HepG2 (cell line): ENCODE measurements around the gene PCARE. TPM values are rescaled to one million over a fixed set of nuclear protein-coding genes. Genes with fewer than 3 reads are reported as not detected.

Experiments
- ATAC-seq: fragments of 200-7000 bp; cut with Tn5 transposase; 3 replicates; pipeline ENCODE4 v1.9.1; 2020; ENCODE audit warnings: mild to moderate bottlenecking, moderate library complexity
- BruUV-seq: library from RNA; stranded (reverse); fragments of 400-500 nt; replicated peaks from 2 replicates; lab custom pipeline; 2021; lab: Mats Ljungman, UMichigan
- CTCF ChIA-PET: fragments of 300-600 bp; formaldehyde crosslinking; extraction: SDS; loops from one replicate; lab custom pipeline; 2021; ENCODE audit warnings: low total read pairs, inconsistent platforms, low intra/inter-chr PET ratio; lab: Yijun Ruan, JAX
- POLR2A ChIA-PET: fragments of 350-600 bp; sonication (Branson Sonifier 250); formaldehyde crosslinking; loops from one replicate; lab custom pipeline; 2020; ENCODE audit warnings: antibody characterized with exemption, inconsistent platforms; lab: Yijun Ruan, JAX
- DNase-seq: peaks from one replicate; pipeline ENCODE4 v3.0.0-alpha.2; 2015; ENCODE audit warnings: low spot score
- FAIRE-seq: peaks from 3 replicates; lab custom pipeline; 2011; peaks lifted over from hg19 to GRCh38; lab: Jason Lieb, UNC
- H2AFZ ChIP-seq: one replicate; pipeline ENCODE4 v1.6.1; 2011; ENCODE audit warnings: low read length, inconsistent platforms
- H3K27ac ChIP-seq: fragments of 300-600 bp; 3 replicates; pipeline ENCODE4 v1.8.0; 2011; ENCODE audit warnings: mixed run types, mild to moderate bottlenecking, mixed read lengths, low read length, inconsistent platforms; ENCODE audit not compliant: insufficient read depth; ENCODE audit errors: extremely low read length
- H3K27me3 ChIP-seq, 2 experiments: fragments of 200-600 bp in 1 of 2; 2 replicates in 1 of 2; 3 replicates in 1 of 2; pipeline versions ENCODE4 v1.6.0 to v1.8.0; 2011; ENCODE audit warnings: low read length in 2 of 2, mild to moderate bottlenecking in 2 of 2, moderate library complexity in 2 of 2, inconsistent platforms in 1 of 2; ENCODE audit not compliant: insufficient read depth in 2 of 2, control insufficient read depth in 1 of 2
- H3K36me3 ChIP-seq, 2 experiments: fragments of 200-600 bp in 1 of 2; replicated peaks in 1 of 2; 2 replicates in 1 of 2; 3 replicates in 1 of 2; pipeline versions ENCODE4 v1.5.1 to v1.8.0; 2011; ENCODE audit warnings: low read length in 2 of 2, inconsistent platforms in 1 of 2; ENCODE audit not compliant: insufficient read depth in 2 of 2, control insufficient read depth in 1 of 2
- H3K4me1 ChIP-seq: 2 replicates; pipeline ENCODE4 v1.5.1; 2012; ENCODE audit warnings: low read length, inconsistent platforms; ENCODE audit not compliant: insufficient read depth
- H3K4me2 ChIP-seq: 2 replicates; pipeline ENCODE4 v1.6.0; 2011; ENCODE audit warnings: low read depth, low read length, inconsistent platforms
- H3K4me3 ChIP-seq, 3 experiments: fragments of 200-600 bp in 1 of 3; sonication (generic), shearing (Covaris generic) in 1 of 3; replicated peaks in 1 of 3; 2 replicates each; pipeline ENCODE4 v1.5.1; 2011 to 2016; ENCODE audit warnings: low read length in 3 of 3, inconsistent platforms in 2 of 3, low read depth in 2 of 3, mild to moderate bottlenecking in 2 of 3, control low read depth in 1 of 3, mixed read lengths in 1 of 3; ENCODE audit not compliant: insufficient read depth in 1 of 3
- H3K79me2 ChIP-seq: one replicate; pipeline ENCODE4 v1.6.1; 2011; ENCODE audit warnings: low read length, inconsistent platforms; ENCODE audit not compliant: insufficient read depth
- H3K9ac ChIP-seq: 2 replicates; pipeline ENCODE4 v1.6.0; 2011; ENCODE audit warnings: mild to moderate bottlenecking, low read depth, low read length, inconsistent platforms; ENCODE audit not compliant: insufficient read depth
- H3K9me3 ChIP-seq: 2 replicates; pipeline ENCODE4 v1.5.1; 2012; ENCODE audit warnings: mild to moderate bottlenecking, low read length
- H4K20me1 ChIP-seq: 2 replicates; pipeline ENCODE4 v1.6.0; 2011; ENCODE audit warnings: inconsistent platforms, mild to moderate bottlenecking, low read length, moderate library complexity; ENCODE audit not compliant: insufficient read depth
- BCL6 ChIP-seq: IDR thresholded peaks from 2 replicates; pipeline ENCODE4 v1.6.1; 2016; ENCODE audit warnings: missing genetic modification reagents, missing compliant biosample characterization
- FOXC1 ChIP-seq: sonication (generic); formaldehyde crosslinking; IDR thresholded peaks from 2 replicates; pipeline ENCODE4 v1.8.0; 2022; ENCODE audit warnings: mild to moderate bottlenecking, missing genetic modification reagents, borderline replicate concordance
- KLF6 ChIP-seq: IDR thresholded peaks from 2 replicates; pipeline ENCODE4 v1.8.0; 2016; ENCODE audit warnings: missing biosample characterization, missing genetic modification reagents
- NCOA2 ChIP-seq: sonication (generic); formaldehyde crosslinking; IDR thresholded peaks from 2 replicates; pipeline ENCODE4 v1.8.0; 2022; ENCODE audit warnings: inconsistent platforms
- PRPF4 ChIP-seq: fragments of 200-400 bp; formaldehyde crosslinking; IDR thresholded peaks from 2 replicates; pipeline ENCODE4 v1.6.1; 2016; ENCODE audit warnings: low read length, low read depth; ENCODE audit not compliant: poor library complexity, severe bottlenecking
- ZNF207 ChIP-seq: fragments of 450-650 bp; IDR thresholded peaks from 2 replicates; pipeline ENCODE4 v1.6.1; 2016; ENCODE audit warnings: antibody characterized with exemption, borderline replicate concordance
- ZNF329 ChIP-seq: sonication (generic); formaldehyde crosslinking; IDR thresholded peaks from 2 replicates; pipeline ENCODE4 v1.9.0; 2021; ENCODE audit warnings: low read depth, mild to moderate bottlenecking, missing genetic modification reagents
- ZNF562 ChIP-seq: sonication (generic); formaldehyde crosslinking; IDR thresholded peaks from 2 replicates; pipeline ENCODE4 v1.8.0; 2022; ENCODE audit warnings: missing genetic modification reagents, borderline replicate concordance
- ZNF589 ChIP-seq: sonication (generic); formaldehyde crosslinking; conservative IDR thresholded peaks from 2 replicates; pipeline ENCODE4 v1.8.0; 2022; ENCODE audit warnings: mild to moderate bottlenecking, moderate library complexity, missing genetic modification reagents
- ZSCAN12 ChIP-seq: sonication (generic); formaldehyde crosslinking; IDR thresholded peaks from 2 replicates; pipeline ENCODE4 v1.9.0; 2021; ENCODE audit warnings: mild to moderate bottlenecking, missing genetic modification reagents
- WGBS: methylation state at CpG from one replicate; pipeline ENCODE4 v1.1.6; 2017; ENCODE audit warnings: low lambda C conversion rate; 5-methylcytosine and 5-hydroxymethylcytosine counted together
- in situ Hi-C: cut with HindIII; loops from 2 replicates; pipeline ENCODE4 v1.10.0; 2017; ENCODE audit warnings: low pct_unique_long_range_greater_than_20kb; ENCODE audit not compliant: extremely low pct_ligation_motif_present
- intact Hi-C: fragments of 100-400 bp; cut with micrococcal nuclease; formaldehyde crosslinking; loops from one replicate; pipeline ENCODE4 v1.10.0; 2022; ENCODE audit not compliant: unreplicated experiment
- polyA plus RNA-seq, 8 experiments: library from polyadenylated mRNA; depleted of rRNA in 3 of 8; stranded (reverse) in 7 of 8; unstranded in 1 of 8; fragments of >200 nt; fragmentation: Illumina TruSeq in 4 of 8; extraction: Trizol in 4 of 8; gene quantifications; 2 replicates each; pipeline versions ENCODE4 v1.2.1 to v1.2.3, GENCODE V29; 2011 to 2016; ENCODE audit warnings: low read depth in 4 of 8, missing spikeins in 1 of 8, mixed read lengths in 1 of 8; ENCODE audit not compliant: insufficient read depth in 1 of 8
- total RNA-seq, 5 experiments: library from RNA; depleted of rRNA; stranded (reverse); fragments of >200 nt; fragmentation: Illumina TruSeq; extraction: Trizol; gene quantifications; 2 replicates each; pipeline ENCODE4 v1.2.3, GENCODE V29; 2016; ENCODE audit warnings: low read depth in 1 of 5
- TF ChIP-seq, protein P1 (sequence below): IDR thresholded peaks from 2 replicates; pipeline ENCODE4 v1.6.1; 2012; ENCODE audit warnings: low read depth, low read length, improper control_type of control experiment

PCARE gene
- total and polyA plus RNA-seq, 2 of the 13 experiments (the other 11 are each of a cell fraction or from before 2014, with no cell fraction given), result not detected

GRCh38 chr2:29082804-29083495, 8.6 kb upstream of the PCARE start:
- no peak overlapping the region for H3K4me3 ChIP-seq
- H3K27me3 ChIP-seq, result 0 out of 5 replicates have a peak, but pooled peaks cover 0 to 11% of the 10 kb centered on the region in 2 experiments
- ATAC-seq (no peak), FAIRE-seq (no peak), DNase-seq (no peak)
- TF ChIP-seq ZNF562 (CRISPR knock-in tag), result no peak
- no peak for TF ChIP-seq NCOA2 (CRISPR knock-in tag)
- TF ChIP-seq, protein P1, sequence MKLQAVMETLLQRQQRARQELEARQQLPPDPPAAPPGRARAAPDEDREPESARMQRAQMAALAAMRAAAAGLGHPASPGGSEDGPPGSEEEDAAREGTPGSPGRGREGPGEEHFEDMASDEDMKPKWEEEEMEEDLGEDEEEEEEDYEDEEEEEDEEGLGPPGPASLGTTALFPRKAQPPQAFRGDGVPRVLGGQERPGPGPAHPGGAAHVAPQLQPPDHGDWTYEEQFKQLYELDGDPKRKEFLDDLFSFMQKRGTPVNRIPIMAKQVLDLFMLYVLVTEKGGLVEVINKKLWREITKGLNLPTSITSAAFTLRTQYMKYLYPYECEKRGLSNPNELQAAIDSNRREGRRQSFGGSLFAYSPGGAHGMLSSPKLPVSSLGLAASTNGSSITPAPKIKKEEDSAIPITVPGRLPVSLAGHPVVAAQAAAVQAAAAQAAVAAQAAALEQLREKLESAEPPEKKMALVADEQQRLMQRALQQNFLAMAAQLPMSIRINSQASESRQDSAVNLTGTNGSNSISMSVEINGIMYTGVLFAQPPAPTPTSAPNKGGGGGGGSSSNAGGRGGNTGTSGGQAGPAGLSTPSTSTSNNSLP, result no peak
- no peak for TF ChIP-seq ZNF589 (CRISPR knock-in tag)
- no peak for TF ChIP-seq FOXC1 (CRISPR knock-in tag)
- no peak for TF ChIP-seq KLF6
- no peak for TF ChIP-seq BCL6 (CRISPR knock-in tag)
- no peak for TF ChIP-seq ZSCAN12 (CRISPR knock-in tag)
- no peak for TF ChIP-seq ZNF207
- no peak for TF ChIP-seq ZNF329
- TF ChIP-seq PRPF4, result no peak
- H3K9me3 ChIP-seq, result peaks cover 11% of the 10 kb centered on the region; the same call in 1 of the 2 replicates
- POLR2A ChIA-PET, result no interaction called here
- H4K20me1 ChIP-seq, result no peaks in the 10 kb centered on the region
- no peak overlapping the region for H2AFZ ChIP-seq
- intact Hi-C loops, result no loop called here
- WGBS, result 17% methylated on average over 5 of the region's 5 CpGs
- no peaks in the 10 kb centered on the region for H3K79me2 ChIP-seq
- H3K27ac ChIP-seq, result no peak overlapping the region
- CTCF ChIA-PET, result no interaction called here
- H3K4me1 ChIP-seq, result peaks cover 12% of the 10 kb centered on the region
- H3K9ac ChIP-seq, result no peak overlapping the region
- in situ Hi-C loops, result no loop called here
- H3K36me3 ChIP-seq, result no peaks in the 10 kb centered on the region
- no TSS peak for BruUV-seq
- no peak overlapping the region for H3K4me2 ChIP-seq
